Measurements from ENCODE around the gene SAP30. TPM values are rescaled to one million over a fixed set of nuclear protein-coding genes. Genes with fewer than 3 reads are reported as not detected.

The SAP30 gene
- total and polyA plus RNA-seq, 9 of the 15 experiments (the other 6 are each of a cell fraction or from before 2014, with no cell fraction given) = 5.9 to 51.1 (median 32.6) TPM

DNA sequence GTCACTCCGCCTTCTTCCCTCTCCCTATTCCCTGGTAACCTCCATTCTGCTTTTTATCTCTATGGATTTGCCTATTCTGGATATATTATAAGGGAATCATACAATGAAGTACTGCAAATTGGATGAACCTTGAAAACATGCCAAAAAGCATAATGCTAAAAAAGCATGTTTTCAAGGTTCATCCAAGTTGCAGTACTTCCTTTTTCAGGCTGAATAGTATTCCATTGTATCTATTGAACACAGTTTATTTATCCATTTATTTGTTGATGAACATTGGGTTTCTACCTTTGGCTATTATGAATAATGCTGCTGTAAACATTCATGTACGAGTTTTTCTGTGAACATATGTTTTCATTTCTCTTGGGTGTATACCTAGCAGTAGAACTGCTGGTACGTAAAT lies 9.2 kb downstream of the SAP30 start:
- Histone ChIP-seq H3K36me3 (ENCODE audit: control insufficient read depth, insufficient read depth, low read length) (peaks cover 17% of the 10 kb centered on the region; the same call in 2 of the 3 replicates), H3K9me1 (ENCODE audit: control insufficient read depth, insufficient read depth, low read length) (no peaks in the 10 kb centered on the region), H4K20me1 (replicated peaks; ENCODE audit: control insufficient read depth, insufficient read depth, low read length) (no peaks in the 10 kb centered on the region; the same call in 1 of the 2 replicates), H3K9me3 (replicated peaks; ENCODE audit: control insufficient read depth, insufficient read depth, low read depth, low read length) (no peaks in the 10 kb centered on the region), H3K4me1 (replicated peaks in 1 of 2; ENCODE audit: control insufficient read depth in 2 of 2, insufficient read depth in 2 of 2, low read length in 2 of 2) (no peaks in the 10 kb centered on the region), H3K4me3 (no peak overlapping the region), H3K27ac (ENCODE audit: extremely low read depth, low read depth, low read length) (no peak overlapping the region), H2AFZ (ENCODE audit: low read depth, low read length) (no peak overlapping the region), H3K9ac (ENCODE audit: insufficient read depth in 1 of 2, low read depth in 2 of 2, low read length in 2 of 2) (no peak overlapping the region), H3K27me3 (ENCODE audit: control insufficient read depth in 2 of 2, insufficient read depth in 2 of 2, low read length in 2 of 2) (no peaks in the 10 kb centered on the region), H3K79me2 (ENCODE audit: control insufficient read depth, insufficient read depth, low read length) (peaks cover 8% of the 10 kb centered on the region; the same call in 1 of the 3 replicates), H3K4me2 (ENCODE audit: insufficient read depth, low read length) (no peak overlapping the region)
- BruUV-seq (replicated peaks) = no TSS peak
- FAIRE-seq = no peak
- no peak for DNase-seq (ENCODE audit: extremely low read depth in 1 of 4, low spot score in 3 of 4)
- in situ Hi-C loops (cut with MboI) (no loop called here), intact Hi-C loops (cut with micrococcal nuclease) (no loop called here)
- WGBS (ENCODE audit: insufficient coverage, low coverage, missing lambda C conversion rate) = 72% methylated on average over 3 of the region's 3 CpGs
- ChIA-PET CTCF (ENCODE audit: low intra/inter-chr PET ratio) (no interaction called here), POLR2A (no interaction called here)
- ATAC-seq = no peak
- TF ChIP-seq TEAD4 (IDR thresholded peaks at IDR 0.05; ENCODE audit: low read length) = no peak
- TF ChIP-seq TEAD4 (CRISPR knock-in tag; IDR thresholded peaks at IDR 0.05; ENCODE audit: borderline replicate concordance) = no peak
- no peak for TF ChIP-seq RHOXF2B (CRISPR knock-in tag; conservative IDR thresholded peaks at IDR 0.05)
- peak; percentile 43 for TF ChIP-seq RBM25 (IDR thresholded peaks at IDR 0.05; ENCODE audit: low read depth, low read length, severe bottlenecking)
- no peak for TF ChIP-seq NR3C1 (CRISPR knock-in tag; IDR thresholded peaks at IDR 0.05)
- TF ChIP-seq CLOCK (CRISPR knock-in tag; IDR thresholded peaks at IDR 0.05; ENCODE audit: borderline replicate concordance) = no peak
- no peak for TF ChIP-seq ZNF23 (CRISPR knock-in tag; IDR thresholded peaks at IDR 0.05)
- no peak for TF ChIP-seq ERF (CRISPR knock-in tag; IDR thresholded peaks at IDR 0.05)
- TF ChIP-seq ZNF224 (CRISPR knock-in tag; IDR thresholded peaks at IDR 0.05) = no peak
- TF ChIP-seq TAL1 (IDR thresholded peaks at IDR 0.05) = no peak
- no peak for TF ChIP-seq IRF2 (CRISPR knock-in tag; IDR thresholded peaks at IDR 0.05)
- no peak for TF ChIP-seq ETS2 (tag; IDR thresholded peaks at IDR 0.05; ENCODE audit: borderline replicate concordance, poor library complexity, severe bottlenecking)
- no peak for TF ChIP-seq CTBP1 (IDR thresholded peaks at IDR 0.05; ENCODE audit: borderline replicate concordance)
- TF ChIP-seq PREB (CRISPR knock-in tag; IDR thresholded peaks at IDR 0.05) = no peak
- peak; percentile 81 for TF ChIP-seq ZNF24 (IDR thresholded peaks at IDR 0.05)
- TF ChIP-seq BRCA1 (IDR thresholded peaks at IDR 0.05) = no peak
- TF ChIP-seq BRCA1 (CRISPR knock-in tag; IDR thresholded peaks at IDR 0.05) = no peak
- TF ChIP-seq MCM5 (IDR thresholded peaks at IDR 0.05; ENCODE audit: low read depth) = no peak
- TF ChIP-seq PCBP1 (IDR thresholded peaks at IDR 0.05; ENCODE audit: low read depth, low read length, poor library complexity, severe bottlenecking) = no peak
- TF ChIP-seq ZNF707 (CRISPR knock-in tag; conservative IDR thresholded peaks at IDR 0.05) = no peak
- TF ChIP-seq JUND (IDR thresholded peaks at IDR 0.05; ENCODE audit: borderline replicate concordance, low read depth, low read length) = no peak
- no peak for TF ChIP-seq JUND (tag; IDR thresholded peaks at IDR 0.05; ENCODE audit: borderline replicate concordance, low read depth, low read length)
- TF ChIP-seq BHLHE40 (IDR thresholded peaks at IDR 0.05; ENCODE audit: low read length) = no peak
- peak; percentile 81 for TF ChIP-seq ZNF146 (CRISPR knock-in tag; IDR thresholded peaks at IDR 0.05; ENCODE audit: unreplicated experiment)
- TF ChIP-seq NELFE (IDR thresholded peaks at IDR 0.05; ENCODE audit: insufficient read depth, insufficient read length) = no peak
